HG02938 (cell line): Measurements from ENCODE around the gene GNB5.
"Not testable (repeated sequence)": the region's sequence is repeated elsewhere in the genome, so short reads cannot be mapped to it uniquely, and the experiment has no call there.

Experiments used
- ATAC-seq: cut with Tn5 transposase; IDR thresholded peaks from one replicate; pipeline ENCODE4 v1.9.1; 2021; ENCODE audit warnings: mild to moderate bottlenecking, moderate library complexity; ENCODE audit not compliant: unreplicated experiment

Gene GNB5

GRCh38 chr15:52171807-52172206 lies 19.4 kb downstream of the GNB5 start:
- no peak for ATAC-seq

GRCh38 chr15:52171386-52171785 lies 19.8 kb downstream of the GNB5 start:
- no peak for ATAC-seq

GRCh38 chr15:52170199-52170598 lies 21.0 kb downstream of the GNB5 start:
- not testable (repeated sequence) for ATAC-seq

- ATAC-seq = not testable (repeated sequence)
Observed at GRCh38 chr15:52165494-52166131, 25.6 kb downstream of the GNB5 start.

- no peak for ATAC-seq
Observed at GRCh38 chr15:52164631-52165265, 26.4 kb downstream of the GNB5 start.

GRCh38 chr15:52163321-52164190 lies 27.6 kb downstream of the GNB5 start:
- no peak for ATAC-seq

GRCh38 chr15:52162876-52163275 lies 28.3 kb downstream of the GNB5 start:
- ATAC-seq = no peak

GRCh38 chr15:52162260-52162659 lies 28.9 kb downstream of the GNB5 start:
- ATAC-seq = no peak

- no peak for ATAC-seq
Observed at GRCh38 chr15:52161406-52161966, 29.7 kb downstream of the GNB5 start.

- ATAC-seq = no peak
Observed at GRCh38 chr15:52159645-52160044, 31.5 kb downstream of the GNB5 start.

- ATAC-seq = no peak
Observed at GRCh38 chr15:52158084-52158765, 33.0 kb downstream of the GNB5 start.

GRCh38 chr15:52155878-52156277 lies 35.3 kb downstream of the GNB5 start:
- no peak for ATAC-seq

- no peak for ATAC-seq
Observed at GRCh38 chr15:52154896-52155865, 36.0 kb downstream of the GNB5 start.

- no peak for ATAC-seq
Observed at GRCh38 chr15:52153900-52154895, 37.0 kb downstream of the GNB5 start.

GRCh38 chr15:52151353-52151752 lies 39.8 kb downstream of the GNB5 start:
- no peak for ATAC-seq

GRCh38 chr15:52150871-52151270 lies 40.3 kb downstream of the GNB5 start:
- no peak for ATAC-seq

- ATAC-seq = no peak
Observed at GRCh38 chr15:52150043-52150825, 41.0 kb downstream of the GNB5 start.

GRCh38 chr15:52148403-52148802 lies 42.8 kb downstream of the GNB5 start:
- no peak for ATAC-seq
